HCT116 (cell line): ENCODE measurements around the gene CFAP410. TPM values are rescaled to one million over a fixed set of nuclear protein-coding genes. Genes with fewer than 3 reads are reported as not detected.
"Not testable (repeated sequence)": the region's sequence is repeated elsewhere in the genome, so short reads cannot be mapped to it uniquely, and the experiment has no call there.

ENCODE experiments used
- ATAC-seq: fragments of 200-7000 bp; cut with Tn5 transposase; 2 replicates; pipeline ENCODE4 v1.9.1; 2020; ENCODE audit warnings: mild to moderate bottlenecking, moderate library complexity
- BruUV-seq: library from RNA; stranded (reverse); fragments of 400-500 nt; replicated peaks from 2 replicates; lab custom pipeline; 2021; lab: Mats Ljungman, UMichigan
- CTCF ChIA-PET: fragments of 300-600 bp; sonication (Branson Sonifier 250); formaldehyde crosslinking; loops from one replicate; lab custom pipeline; 2021; ENCODE audit warnings: antibody characterized with exemption; lab: Charles Lee
- POLR2A ChIA-PET: fragments of 300-600, 350-600 bp; sonication (Branson Sonifier 250); formaldehyde crosslinking; loops from one replicate; lab custom pipeline; 2021; ENCODE audit warnings: antibody characterized with exemption; lab: Charles Lee
- RAD21 ChIA-PET, 2 experiments: fragments of 300-600 bp; sonication (Branson Sonifier 250); formaldehyde crosslinking; loops; one replicate each; lab custom pipeline; 2023; ENCODE audit warnings: low total read pairs in 2 of 2; ENCODE audit not compliant: uncharacterized antibody in 2 of 2, unreplicated experiment in 2 of 2, low non-redundant PET in 1 of 2; lab: Charles Lee
- DNase-seq: peaks from one replicate; pipeline ENCODE4 v3.0.0-alpha.2; 2010; ENCODE audit warnings: low read depth, low spot score
- H2AFZ ChIP-seq: fragments of 200-600 bp; shearing (Covaris generic), sonication (generic); 2 replicates; pipeline ENCODE4 v1.6.1; 2017; ENCODE audit warnings: low read depth, mixed run types, mixed read lengths, antibody characterized with exemption, low read length; ENCODE audit not compliant: poor library complexity, severe bottlenecking
- H3K27ac ChIP-seq: 2 replicates; pipeline ENCODE4 v1.5.1; 2012; ENCODE audit warnings: low read depth, low read length
- H3K27me3 ChIP-seq: fragments of 200-600 bp; sonication (generic); 2 replicates; pipeline ENCODE4 v1.6.1; 2016; ENCODE audit warnings: mixed run types, low read length, mixed read lengths; ENCODE audit not compliant: insufficient read depth
- H3K36me3 ChIP-seq, 2 experiments: fragments of 200-500 bp in 1 of 2; fragments of 200-600 bp in 1 of 2; sonication (Bioruptor generic) in 1 of 2; sonication (generic) in 1 of 2; 2 replicates each; pipeline versions ENCODE4 v1.5.1 to v1.6.1; 2014 to 2016; ENCODE audit warnings: low read length in 2 of 2, inconsistent platforms in 1 of 2, mixed read lengths in 1 of 2, mixed run types in 1 of 2; ENCODE audit not compliant: insufficient read depth in 2 of 2, control insufficient read depth in 1 of 2
- H3K4me1 ChIP-seq, 2 experiments: fragments of 200-600 bp in 1 of 2; sonication (generic) in 1 of 2; 2 replicates each; pipeline versions ENCODE4 v1.5.1 to v1.6.1; 2012 to 2017; ENCODE audit warnings: low read length in 2 of 2, inconsistent platforms in 1 of 2, mild to moderate bottlenecking in 1 of 2, mixed read lengths in 1 of 2, mixed run types in 1 of 2, moderate library complexity in 1 of 2; ENCODE audit not compliant: insufficient read depth in 2 of 2, control insufficient read depth in 1 of 2
- H3K4me2 ChIP-seq: fragments of 200-600 bp; sonication (generic); 2 replicates; pipeline ENCODE4 v1.6.1; 2017; ENCODE audit warnings: mixed run types, low read length, mixed read lengths
- H3K4me3 ChIP-seq, 2 experiments: fragments of 200-600 bp in 1 of 2; sonication (generic) in 1 of 2; replicated peaks in 1 of 2; 2 replicates each; pipeline ENCODE4 v1.5.1; 2011 to 2016; ENCODE audit warnings: low read length in 2 of 2, control low read depth in 1 of 2, low read depth in 1 of 2, mild to moderate bottlenecking in 1 of 2, mixed read lengths in 1 of 2, mixed run types in 1 of 2
- H3K79me2 ChIP-seq: fragments of 200-600 bp; sonication (generic); 2 replicates; pipeline ENCODE4 v1.6.1; 2017; ENCODE audit warnings: mild to moderate bottlenecking, mixed run types, low read length, moderate library complexity, mixed read lengths; ENCODE audit not compliant: insufficient read depth
- H3K9ac ChIP-seq: fragments of 200-600 bp; sonication (generic); 2 replicates; pipeline ENCODE4 v1.6.1; 2016; ENCODE audit warnings: low read length, mixed read lengths
- H3K9me2 ChIP-seq: fragments of 200-600 bp; sonication (generic), shearing (Covaris generic); 2 replicates; pipeline ENCODE4 v1.6.1; 2017; ENCODE audit warnings: mixed run types, mild to moderate bottlenecking, moderate library complexity; ENCODE audit not compliant: insufficient read depth
- H3K9me3 ChIP-seq, 2 experiments: fragments of 200-500 bp in 1 of 2; fragments of 200-600 bp in 1 of 2; sonication (Bioruptor generic) in 1 of 2; sonication (generic) in 1 of 2; 2 replicates each; pipeline ENCODE4 v1.6.1; 2014 to 2017; ENCODE audit warnings: low read length in 2 of 2, mixed read lengths in 2 of 2, inconsistent platforms in 1 of 2, low read depth in 1 of 2, mild to moderate bottlenecking in 1 of 2, mixed run types in 1 of 2, moderate library complexity in 1 of 2; ENCODE audit not compliant: control insufficient read depth in 1 of 2, insufficient read depth in 1 of 2
- H4K20me1 ChIP-seq: fragments of 200-600 bp; sonication (generic), shearing (Covaris generic); 2 replicates; pipeline ENCODE4 v1.6.1; 2017; ENCODE audit warnings: mixed run types, mild to moderate bottlenecking, moderate library complexity; ENCODE audit not compliant: insufficient read depth
- CBX3 ChIP-seq: IDR thresholded peaks from 2 replicates; pipeline ENCODE4 v1.6.1; 2012; ENCODE audit warnings: low read depth
- CTCF ChIP-seq, 3 experiments: fragments of 200-600 bp in 1 of 3; sonication (generic) in 1 of 3; IDR thresholded peaks in 2 of 3; conservative IDR thresholded peaks in 1 of 3; 2 replicates each; pipeline ENCODE4 v1.5.1; 2012 to 2017; ENCODE audit warnings: low read depth in 2 of 3, low read length in 2 of 3, antibody characterized with exemption in 1 of 3, borderline replicate concordance in 1 of 3, control low read depth in 1 of 3, mild to moderate bottlenecking in 1 of 3, mixed read lengths in 1 of 3, mixed run types in 1 of 3, moderate library complexity in 1 of 3; ENCODE audit not compliant: insufficient read depth in 1 of 3
- EGR1 ChIP-seq: IDR thresholded peaks from 2 replicates; pipeline ENCODE4 v1.6.1; 2012; ENCODE audit warnings: low read depth
- POLR2AphosphoS5 ChIP-seq: IDR thresholded peaks from 2 replicates; pipeline ENCODE4 v1.6.1; 2011; ENCODE audit warnings: mild to moderate bottlenecking, low read depth, low read length, moderate library complexity
- RAD21 ChIP-seq: IDR thresholded peaks from 2 replicates; pipeline ENCODE4 v1.6.1; 2012; ENCODE audit warnings: low read depth, mild to moderate bottlenecking
- SRF ChIP-seq: IDR thresholded peaks from 2 replicates; pipeline ENCODE4 v1.6.1; 2012; ENCODE audit warnings: low read depth
- ZBTB33 ChIP-seq: IDR thresholded peaks from 2 replicates; pipeline ENCODE4 v1.6.1; 2011; ENCODE audit warnings: mild to moderate bottlenecking, low read length, moderate library complexity; ENCODE audit not compliant: insufficient replicate concordance; ENCODE audit errors: extremely low read depth
- intact Hi-C: fragments of 100-400 bp; cut with micrococcal nuclease; formaldehyde crosslinking; loops from 2 replicates; pipeline ENCODE4 v1.10.0; 2022
- total RNA-seq: library from RNA; stranded (reverse); gene quantifications from one replicate; pipeline ENCODE4 v1.2.1, GENCODE V29; 2021; ENCODE audit not compliant: unreplicated experiment

Gene CFAP410
- total RNA-seq, 1 experiment from 2014 or later = 15.3 TPM

- H4K20me1 ChIP-seq, H3K9me3 ChIP-seq, H3K9me2 ChIP-seq, intact Hi-C loops, H3K4me3 ChIP-seq, BruUV-seq, H3K27me3 ChIP-seq, DNase-seq, POLR2A ChIA-PET, H2AFZ ChIP-seq, H3K9ac ChIP-seq, RAD21 ChIA-PET, H3K36me3 ChIP-seq: not testable (repeated sequence)
- Histone ChIP-seq H3K4me2 (peak overlapping the region; percentile 98), H3K27ac (peak overlapping the region; percentile 18), H3K79me2 (peaks cover 57% of the 10 kb centered on the region), H3K4me1 (peaks cover 15 to 42% of the 10 kb centered on the region in 2 experiments)
- peak in 2 of 3 experiments; percentile 35 to 43; a peak in 2 of 6 replicates for TF ChIP-seq CTCF (IDR thresholded peaks at IDR 0.05 in 2 of 3, conservative IDR thresholded peaks at IDR 0.05 in 1 of 3; ENCODE audit: borderline replicate concordance in 1 of 3, insufficient read depth in 1 of 3, low read depth in 2 of 3, low read length in 2 of 3)
- ATAC-seq = peak; percentile 25
- CTCF ChIA-PET = interaction anchor here (0.9 to 2.2 kb wide), 4 partner anchors 11 to 177 kb away, joined by 3 to 10 read pairs (median 5); no protein-coding TSS in a partner anchor
These were observed 36.4 kb downstream of the CFAP410 start for GRCh38 chr21:44302573-44303401.

- Histone ChIP-seq H3K27me3 (no peaks in the 10 kb centered on the region), H3K4me1 (peaks cover 15 to 48% of the 10 kb centered on the region in 2 experiments), H3K27ac (peak overlapping the region; percentile 18), H3K4me2 (peak overlapping the region; percentile 98), H2AFZ (no peak overlapping the region), H3K9me2 (no peaks in the 10 kb centered on the region), H3K4me3 (no peak overlapping the region), H3K9ac (no peak overlapping the region), H4K20me1 (no peaks in the 10 kb centered on the region), H3K36me3 (peaks cover 0 to 2% of the 10 kb centered on the region in 2 experiments; a peak in 1 of 4 replicates), H3K79me2 (peaks cover 57% of the 10 kb centered on the region), H3K9me3 (no peaks in the 10 kb centered on the region)
- ATAC-seq = no peak
- POLR2A ChIA-PET = no interaction called here
- CTCF ChIA-PET = no interaction called here
- intact Hi-C loops = no loop called here
- TF ChIP-seq POLR2AphosphoS5 (no peak), CTCF (IDR thresholded peaks at IDR 0.05 in 2 of 3, conservative IDR thresholded peaks at IDR 0.05 in 1 of 3; ENCODE audit: borderline replicate concordance in 1 of 3, insufficient read depth in 1 of 3, low read depth in 2 of 3, low read length in 2 of 3) (peak in 1 of 3 experiments; percentile 17; a peak in 4 of 6 replicates), EGR1 (no peak), CBX3 (no peak), RAD21 (no peak), SRF (no peak), ZBTB33 (no peak)
- TF ChIP-seq, all 23 proteins: peak for 1
- no peak for DNase-seq
- RAD21 ChIA-PET = no interaction called here
- no TSS peak for BruUV-seq
These were observed 37.2 kb downstream of the CFAP410 start for GRCh38 chr21:44301961-44302406.
